Suprapubic skin (tissue), 3 donors: ENCODE results near the gene USP17L15.
"Not testable (repeated sequence)": the region's sequence is repeated elsewhere in the genome, so short reads cannot be mapped to it uniquely, and the experiment has no call there.

Source experiments
- CTCF ChIP-seq, 2 donors: fragments of 200-600 bp in 1 of 2; fragments of 450-650 bp in 1 of 2; sonication (generic) in 1 of 2; IDR thresholded peaks; one replicate each; pipeline ENCODE4 v1.5.1; 2016 to 2019; ENCODE audit warnings: antibody characterized with exemption in 2 of 2, mild to moderate bottlenecking in 1 of 2, moderate library complexity in 1 of 2
- EP300 ChIP-seq: sonication (generic); formaldehyde crosslinking; IDR thresholded peaks from one replicate; pipeline ENCODE4 v1.6.1; 2017; ENCODE audit warnings: antibody characterized with exemption
- POLR2A ChIP-seq, 2 donors: fragments of 450-650 bp; IDR thresholded peaks; one replicate each; pipeline ENCODE4 v1.6.1; 2017; ENCODE audit warnings: antibody characterized with exemption in 2 of 2, mild to moderate bottlenecking in 2 of 2, moderate library complexity in 2 of 2

GRCh38 chr4:9238461-9238860 is 4.3 kb downstream of the USP17L15 start:
- not testable (repeated sequence) for TF ChIP-seq POLR2A (IDR thresholded peaks at IDR 0.05); CTCF (IDR thresholded peaks at IDR 0.05); EP300
